ENCODE results near the gene B4GALT5. TPM values are rescaled to one million over a fixed set of nuclear protein-coding genes. Genes with fewer than 3 reads are reported as not detected.
"Not testable (repeated sequence)": the region's sequence is repeated elsewhere in the genome, so short reads cannot be mapped to it uniquely, and the experiment has no call there.

B4GALT5 gene, protein sequence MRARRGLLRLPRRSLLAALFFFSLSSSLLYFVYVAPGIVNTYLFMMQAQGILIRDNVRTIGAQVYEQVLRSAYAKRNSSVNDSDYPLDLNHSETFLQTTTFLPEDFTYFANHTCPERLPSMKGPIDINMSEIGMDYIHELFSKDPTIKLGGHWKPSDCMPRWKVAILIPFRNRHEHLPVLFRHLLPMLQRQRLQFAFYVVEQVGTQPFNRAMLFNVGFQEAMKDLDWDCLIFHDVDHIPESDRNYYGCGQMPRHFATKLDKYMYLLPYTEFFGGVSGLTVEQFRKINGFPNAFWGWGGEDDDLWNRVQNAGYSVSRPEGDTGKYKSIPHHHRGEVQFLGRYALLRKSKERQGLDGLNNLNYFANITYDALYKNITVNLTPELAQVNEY
- total RNA-seq (13.6 TPM), polyA plus RNA-seq (1 to 10 TPM in 2 of 4 donors, under 1 TPM in 2; 0.45 to 1.5 (median 1.00) TPM)

DNA sequence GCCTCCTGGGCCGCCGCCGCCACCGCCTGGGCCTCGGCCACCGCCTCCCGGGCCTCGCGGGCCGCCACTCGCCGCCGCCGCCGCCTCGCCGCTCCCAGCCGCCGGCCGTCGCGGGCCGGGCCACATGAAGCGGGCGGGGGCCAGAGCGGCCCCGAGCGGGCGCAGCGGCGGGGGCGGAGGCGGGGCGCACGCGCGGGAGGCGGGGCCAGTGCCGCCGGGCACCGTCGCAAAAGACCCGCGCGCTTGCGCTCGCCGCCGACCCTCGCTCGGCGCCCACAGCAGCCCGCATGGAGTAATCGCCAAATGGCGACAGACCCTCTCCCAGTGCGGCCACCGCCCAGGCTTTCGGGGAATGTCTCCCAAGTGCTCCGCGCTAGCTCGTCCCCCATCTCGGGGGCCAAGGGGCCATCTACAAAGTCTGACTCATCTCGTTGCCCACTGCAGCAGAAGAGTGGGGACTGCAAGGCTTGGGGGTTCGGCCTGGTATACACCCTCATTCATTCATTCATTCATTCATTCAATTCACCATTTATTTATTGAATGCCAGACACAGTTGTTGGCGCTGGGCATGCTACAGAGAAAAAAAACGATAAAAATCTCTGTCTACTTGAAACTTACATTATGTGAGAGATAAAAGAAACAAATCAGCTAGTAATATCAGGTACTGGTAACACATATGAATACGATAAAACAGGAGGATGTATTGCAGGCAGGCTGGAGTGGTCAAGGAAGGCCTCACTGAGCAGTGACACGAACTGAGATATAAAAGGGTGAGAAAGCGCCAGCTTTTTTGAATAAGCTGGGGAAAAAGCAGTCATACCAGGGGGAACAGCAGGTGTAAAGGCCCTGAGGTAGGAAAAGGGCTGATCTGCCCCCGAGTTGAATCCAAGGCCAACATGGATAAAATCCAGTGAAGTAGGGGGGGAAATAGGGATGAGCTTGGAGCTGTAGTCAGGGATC, at the start of gene B4GALT5:
Gene B4GALT5 (minus strand): TSS at position 126 of the 960 bp plus-strand sequence. CDS start 188 bp downstream, outside the sequence.
- H3K36me3 ChIP-seq (ENCODE audit: control insufficient read depth, insufficient read depth, low read length) = no peaks in the 10 kb centered on the region
- peaks cover 36% of the 10 kb centered on the region for H3K4me1 ChIP-seq (ENCODE audit: control insufficient read depth, insufficient read depth, low read length, poor library complexity, severe bottlenecking)
- no peaks in the 10 kb centered on the region for H3K36me3 Mint-ChIP-seq
- peak within 1 kb of the TSS; percentile 60 for H3K27ac ChIP-seq (ENCODE audit: insufficient read depth, low read length, poor library complexity, severe bottlenecking)
- peak within 1 kb of the TSS; percentile 84 for H3K4me3 ChIP-seq (ENCODE audit: low read depth, low read length)
- ATAC-seq (ENCODE audit: low read depth in 2 of 2) (peak; percentile 84), DNase-seq (peak; percentile 58 to 64 (median 60))
- H3K9me3 ChIP-seq (ENCODE audit: control insufficient read depth in 2 of 2, low read length in 2 of 2) = no peaks in the 10 kb centered on the region
- peak within 1 kb of the TSS; percentile 80 to 93 (median 92) for H3K4me3 Mint-ChIP-seq
- no peaks in the 10 kb centered on the region for H3K27me3 ChIP-seq (ENCODE audit: control insufficient read depth, insufficient read depth, low read length)
- H3K4me1 Mint-ChIP-seq = peaks cover 15 to 51% (median 32%) of the 10 kb centered on the region in 4 donors
- H3K27ac Mint-ChIP-seq = peak within 1 kb of the TSS; percentile 63 to 92 (median 82)
- peaks cover 0 to 1% (median 0%) of the 10 kb centered on the region in 7 donors for H3K9me3 Mint-ChIP-seq
- no peaks in the 10 kb centered on the region for H3K27me3 Mint-ChIP-seq

- Mint-ChIP-seq H3K4me1 (peaks cover 6 to 9% (median 7%) of the 10 kb centered on the region in 4 donors), H3K9me3 (peaks cover 0 to 2% (median 0%) of the 10 kb centered on the region in 7 donors), H3K4me3 (no peak overlapping the region), H3K36me3 (peaks cover 3% of the 10 kb centered on the region), H3K27ac (no peak overlapping the region), H3K27me3 (peaks cover 14% of the 10 kb centered on the region)
- H3K36me3 ChIP-seq (ENCODE audit: control insufficient read depth, insufficient read depth, low read length) = no peaks in the 10 kb centered on the region
- no peak for ATAC-seq (ENCODE audit: low read depth in 2 of 2)
- H3K27me3 ChIP-seq (ENCODE audit: control insufficient read depth, insufficient read depth, low read length) = peaks cover 1% of the 10 kb centered on the region
- H3K9me3 ChIP-seq (ENCODE audit: control insufficient read depth in 2 of 2, low read length in 2 of 2) = no peaks in the 10 kb centered on the region
- no peak for DNase-seq
- no peak overlapping the region for H3K4me3 ChIP-seq (ENCODE audit: low read depth, low read length)
- no peak overlapping the region for H3K27ac ChIP-seq (ENCODE audit: insufficient read depth, low read length, poor library complexity, severe bottlenecking)
- H3K4me1 ChIP-seq (ENCODE audit: control insufficient read depth, insufficient read depth, low read length, poor library complexity, severe bottlenecking) = peaks cover 2% of the 10 kb centered on the region
Observed at GRCh38 chr20:49762940-49763766, 49.5 kb upstream of the B4GALT5 start.

GRCh38 chr20:49761888-49762287, 48.2 kb upstream of the B4GALT5 start:
- not testable (repeated sequence) for ATAC-seq (ENCODE audit: low read depth in 2 of 2); H3K9me3 Mint-ChIP-seq; H3K27ac ChIP-seq (ENCODE audit: insufficient read depth, low read length, poor library complexity, severe bottlenecking); H3K4me1 ChIP-seq (ENCODE audit: control insufficient read depth, insufficient read depth, low read length, poor library complexity, severe bottlenecking); H3K36me3 ChIP-seq (ENCODE audit: control insufficient read depth, insufficient read depth, low read length); H3K9me3 ChIP-seq (ENCODE audit: control insufficient read depth in 2 of 2, low read length in 2 of 2); H3K4me3 ChIP-seq (ENCODE audit: low read depth, low read length); H3K36me3 Mint-ChIP-seq; H3K27me3 ChIP-seq (ENCODE audit: control insufficient read depth, insufficient read depth, low read length); H3K4me1 Mint-ChIP-seq; H3K4me3 Mint-ChIP-seq; DNase-seq; H3K27ac Mint-ChIP-seq
- peaks cover 13% of the 10 kb centered on the region for H3K27me3 Mint-ChIP-seq

GRCh38 chr20:49759266-49759950, 45.7 kb upstream of the B4GALT5 start:
- H3K9me3 ChIP-seq (ENCODE audit: control insufficient read depth in 2 of 2, low read length in 2 of 2) = no peaks in the 10 kb centered on the region
- Mint-ChIP-seq H3K36me3 (peaks cover 9% of the 10 kb centered on the region), H3K4me3 (no peak overlapping the region), H3K27ac (no peak overlapping the region), H3K4me1 (peaks cover 0 to 2% (median under 1%) of the 10 kb centered on the region in 4 donors), H3K27me3 (peaks cover 20% of the 10 kb centered on the region), H3K9me3 (peaks cover 0 to 4% (median 0%) of the 10 kb centered on the region in 7 donors)
- DNase-seq (no peak), ATAC-seq (ENCODE audit: low read depth in 2 of 2) (no peak)
- H3K4me3 ChIP-seq (ENCODE audit: low read depth, low read length) = no peak overlapping the region
- no peaks in the 10 kb centered on the region for H3K36me3 ChIP-seq (ENCODE audit: control insufficient read depth, insufficient read depth, low read length)
- H3K4me1 ChIP-seq (ENCODE audit: control insufficient read depth, insufficient read depth, low read length, poor library complexity, severe bottlenecking) = no peaks in the 10 kb centered on the region
- no peak overlapping the region for H3K27ac ChIP-seq (ENCODE audit: insufficient read depth, low read length, poor library complexity, severe bottlenecking)
- H3K27me3 ChIP-seq (ENCODE audit: control insufficient read depth, insufficient read depth, low read length) = no peaks in the 10 kb centered on the region

DNA sequence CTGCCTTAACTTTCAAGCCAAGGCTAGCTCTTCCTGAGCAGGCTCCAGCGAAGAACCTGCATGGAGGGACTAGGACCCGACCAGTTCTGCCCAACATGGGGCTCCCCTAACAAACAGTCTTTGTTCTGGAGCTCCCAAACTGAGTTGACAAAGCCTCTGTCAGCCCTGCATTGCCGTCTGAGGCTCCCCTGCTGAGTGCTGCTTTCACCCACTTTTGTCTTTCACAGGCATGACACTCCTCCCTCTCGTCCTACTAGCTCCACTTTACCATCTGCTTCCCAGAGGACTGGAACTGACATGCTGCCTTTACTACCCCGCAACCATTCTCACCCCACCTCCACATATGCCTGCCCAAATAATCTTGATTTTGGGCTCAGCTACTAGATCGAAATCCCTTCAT, 45.1 kb upstream of the B4GALT5 start:
- ATAC-seq (ENCODE audit: low read depth in 2 of 2) = no peak
- H3K27ac Mint-ChIP-seq = no peak overlapping the region
- Histone ChIP-seq H3K9me3 (ENCODE audit: control insufficient read depth in 2 of 2, low read length in 2 of 2) (no peaks in the 10 kb centered on the region), H3K36me3 (ENCODE audit: control insufficient read depth, insufficient read depth, low read length) (no peaks in the 10 kb centered on the region), H3K4me1 (ENCODE audit: control insufficient read depth, insufficient read depth, low read length, poor library complexity, severe bottlenecking) (no peaks in the 10 kb centered on the region), H3K4me3 (ENCODE audit: low read depth, low read length) (no peak overlapping the region), H3K27ac (ENCODE audit: insufficient read depth, low read length, poor library complexity, severe bottlenecking) (no peak overlapping the region), H3K27me3 (ENCODE audit: control insufficient read depth, insufficient read depth, low read length) (no peaks in the 10 kb centered on the region)
- no peak for DNase-seq
- no peak overlapping the region for H3K4me3 Mint-ChIP-seq
- peaks cover 9% of the 10 kb centered on the region for H3K36me3 Mint-ChIP-seq
- H3K27me3 Mint-ChIP-seq = peaks cover 20% of the 10 kb centered on the region
- peaks cover 0 to 2% (median under 1%) of the 10 kb centered on the region in 4 donors for H3K4me1 Mint-ChIP-seq
- H3K9me3 Mint-ChIP-seq = peaks cover 0 to 4% (median 0%) of the 10 kb centered on the region in 7 donors

- ATAC-seq (ENCODE audit: low read depth in 2 of 2) (no peak), DNase-seq (no peak)
- Mint-ChIP-seq H3K27ac (no peak overlapping the region), H3K4me3 (no peak overlapping the region), H3K4me1 (peaks cover 0 to 2% (median under 1%) of the 10 kb centered on the region in 4 donors), H3K27me3 (peaks cover 20% of the 10 kb centered on the region), H3K36me3 (peaks cover 9% of the 10 kb centered on the region), H3K9me3 (peaks cover 0 to 4% (median 0%) of the 10 kb centered on the region in 7 donors)
- Histone ChIP-seq H3K36me3 (ENCODE audit: control insufficient read depth, insufficient read depth, low read length) (no peaks in the 10 kb centered on the region), H3K9me3 (ENCODE audit: control insufficient read depth in 2 of 2, low read length in 2 of 2) (no peaks in the 10 kb centered on the region), H3K27me3 (ENCODE audit: control insufficient read depth, insufficient read depth, low read length) (no peaks in the 10 kb centered on the region), H3K4me3 (ENCODE audit: low read depth, low read length) (no peak overlapping the region), H3K27ac (ENCODE audit: insufficient read depth, low read length, poor library complexity, severe bottlenecking) (no peak overlapping the region), H3K4me1 (ENCODE audit: control insufficient read depth, insufficient read depth, low read length, poor library complexity, severe bottlenecking) (no peaks in the 10 kb centered on the region)
Observed at GRCh38 chr20:49757597-49757996, 43.9 kb upstream of the B4GALT5 start.

All from CD4-positive, CD25-positive, alpha-beta regulatory T cell (primary cell).